H9 (cell line): ENCODE data around the gene CDYL2. TPM values are rescaled to one million over a fixed set of nuclear protein-coding genes. Genes with fewer than 3 reads are reported as not detected.

Experiments
- DNase-seq: peaks from one replicate; pipeline ENCODE4 v3.0.0-alpha.2; 2017
- H2AFZ ChIP-seq: one replicate; pipeline ENCODE4 v1.6.1; 2013; ENCODE audit warnings: mild to moderate bottlenecking, low read length, control low read depth, moderate library complexity
- H2AK5ac ChIP-seq: 2 replicates; pipeline ENCODE4 v1.6.1; 2013; ENCODE audit warnings: low read length, control low read depth, mixed read lengths; ENCODE audit not compliant: insufficient read length
- H2BK120ac ChIP-seq: one replicate; pipeline ENCODE4 v1.6.1; 2013; ENCODE audit warnings: low read depth, mild to moderate bottlenecking, low read length, control low read depth, inconsistent platforms; ENCODE audit not compliant: poor library complexity, severe bottlenecking
- H2BK12ac ChIP-seq: 2 replicates; pipeline ENCODE4 v1.6.1; 2013; ENCODE audit warnings: low read length, control low read depth, mixed read lengths, low read depth; ENCODE audit not compliant: insufficient read length
- H2BK15ac ChIP-seq: 2 replicates; pipeline ENCODE4 v1.6.1; 2013; ENCODE audit warnings: low read depth, low read length, control low read depth
- H2BK20ac ChIP-seq: one replicate; pipeline ENCODE4 v1.6.1; 2013; ENCODE audit warnings: low read depth, mild to moderate bottlenecking, low read length, control low read depth, inconsistent platforms; ENCODE audit not compliant: poor library complexity, severe bottlenecking
- H2BK5ac ChIP-seq: 2 replicates; pipeline ENCODE4 v1.6.1; 2013; ENCODE audit warnings: low read length, control low read depth, mixed read lengths; ENCODE audit not compliant: insufficient read length
- H3K14ac ChIP-seq: 2 replicates; pipeline ENCODE4 v1.6.1; 2013; ENCODE audit warnings: low read length, control low read depth; ENCODE audit not compliant: insufficient read depth
- H3K18ac ChIP-seq: 2 replicates; pipeline ENCODE4 v1.6.1; 2013; ENCODE audit warnings: low read depth, mild to moderate bottlenecking, mixed read lengths, low read length, control low read depth; ENCODE audit not compliant: insufficient read length
- H3K23ac ChIP-seq: 2 replicates; pipeline ENCODE4 v1.6.1; 2013; ENCODE audit warnings: low read length, control low read depth, mixed read lengths, low read depth; ENCODE audit not compliant: insufficient read length
- H3K23me2 ChIP-seq: 2 replicates; pipeline ENCODE4 v1.6.1; 2013; ENCODE audit warnings: low read depth, mild to moderate bottlenecking, mixed read lengths, low read length, control low read depth; ENCODE audit not compliant: insufficient read length, poor library complexity, severe bottlenecking
- H3K27ac ChIP-seq: 2 replicates; pipeline ENCODE4 v1.5.1; 2013; ENCODE audit warnings: low read length, control low read depth, mixed read lengths, low read depth; ENCODE audit not compliant: insufficient read length
- H3K27me3 ChIP-seq: 2 replicates; pipeline ENCODE4 v1.6.1; 2013; ENCODE audit warnings: low read length, control low read depth, inconsistent platforms; ENCODE audit not compliant: insufficient read depth
- H3K4ac ChIP-seq: 2 replicates; pipeline ENCODE4 v1.6.1; 2013; ENCODE audit warnings: low read depth, mild to moderate bottlenecking, control low read depth, inconsistent platforms, low read length, moderate library complexity
- H3K4me1 ChIP-seq: 2 replicates; pipeline ENCODE4 v1.6.1; 2013; ENCODE audit warnings: low read length, control low read depth, inconsistent platforms; ENCODE audit not compliant: insufficient read depth
- H3K4me2 ChIP-seq: 2 replicates; pipeline ENCODE4 v1.6.1; 2013; ENCODE audit warnings: low read length, control low read depth, mixed read lengths; ENCODE audit not compliant: insufficient read length, insufficient read depth
- H3K56ac ChIP-seq: 2 replicates; pipeline ENCODE4 v1.6.1; 2013; ENCODE audit warnings: low read depth, mild to moderate bottlenecking, mixed read lengths, low read length, control low read depth; ENCODE audit not compliant: insufficient read length
- H3K79me1 ChIP-seq: 2 replicates; pipeline ENCODE4 v1.6.1; 2013; ENCODE audit warnings: low read depth, mild to moderate bottlenecking, moderate library complexity, low read length, control low read depth, inconsistent platforms; ENCODE audit not compliant: insufficient read depth, poor library complexity, severe bottlenecking
- H3K79me2 ChIP-seq: 2 replicates; pipeline ENCODE4 v1.6.1; 2013; ENCODE audit warnings: low read length, control low read depth, inconsistent platforms; ENCODE audit not compliant: insufficient read depth
- H3K9ac ChIP-seq: 2 replicates; pipeline ENCODE4 v1.6.1; 2013; ENCODE audit warnings: low read length, control low read depth, mixed read lengths; ENCODE audit not compliant: insufficient read length; ENCODE audit errors: extremely low read depth
- H3K9me3 ChIP-seq: one replicate; pipeline ENCODE4 v1.6.1; 2013; ENCODE audit warnings: low read depth, low read length, inconsistent platforms; ENCODE audit not compliant: control insufficient read depth
- H3T11ph ChIP-seq: one replicate; pipeline ENCODE4 v1.6.1; 2013; ENCODE audit warnings: mild to moderate bottlenecking, low read length, control low read depth, inconsistent platforms
- H4K20me1 ChIP-seq: one replicate; pipeline ENCODE4 v1.6.1; 2013; ENCODE audit not compliant: control insufficient read depth, insufficient read length, insufficient read depth
- H4K5ac ChIP-seq: 2 replicates; pipeline ENCODE4 v1.6.1; 2013; ENCODE audit warnings: low read depth, mild to moderate bottlenecking, mixed read lengths, low read length, control low read depth; ENCODE audit not compliant: insufficient read length
- H4K8ac ChIP-seq: replicated peaks from 2 replicates; pipeline ENCODE4 v1.6.1; 2013; ENCODE audit warnings: low read length, control low read depth, mixed read lengths, low read depth; ENCODE audit not compliant: insufficient read length
- H4K91ac ChIP-seq: 2 replicates; pipeline ENCODE4 v1.6.1; 2013; ENCODE audit warnings: low read depth, mild to moderate bottlenecking, moderate library complexity, mixed read lengths, low read length, control low read depth; ENCODE audit not compliant: insufficient read length
- H3K27ac Mint-ChIP-seq, 3 experiments: 2 replicates in 2 of 3; 3 replicates in 1 of 3; pipeline ENCODE4 v1.8.0; 2020 to 2021; ENCODE audit warnings: mixed read lengths in 3 of 3, mild to moderate bottlenecking in 1 of 3, moderate library complexity in 1 of 3
- H3K27me3 Mint-ChIP-seq: 2 replicates; pipeline ENCODE4 v1.8.0; 2021; ENCODE audit warnings: low read depth, mild to moderate bottlenecking, moderate library complexity, mixed read lengths
- H3K36me3 Mint-ChIP-seq, 3 experiments: 2 replicates in 2 of 3; 3 replicates in 1 of 3; pipeline ENCODE4 v1.8.0; 2020 to 2021; ENCODE audit warnings: low read depth in 3 of 3, mixed read lengths in 3 of 3; ENCODE audit not compliant: insufficient read depth in 1 of 3
- H3K4me1 Mint-ChIP-seq, 2 experiments: 2 replicates each; pipeline ENCODE4 v1.8.0; 2020; ENCODE audit warnings: mixed read lengths in 2 of 2
- H3K4me3 Mint-ChIP-seq, 2 experiments: 2 replicates in 1 of 2; 3 replicates in 1 of 2; pipeline ENCODE4 v1.8.0; 2020 to 2021; ENCODE audit warnings: mild to moderate bottlenecking in 2 of 2, mixed read lengths in 2 of 2, moderate library complexity in 1 of 2
- H3K9me3 Mint-ChIP-seq, 2 experiments: 2 replicates in 1 of 2; 3 replicates in 1 of 2; pipeline ENCODE4 v1.8.0; 2020; ENCODE audit warnings: mild to moderate bottlenecking in 2 of 2, mixed read lengths in 2 of 2, moderate library complexity in 1 of 2
- WGBS: extraction: QIAGEN DNeasy Blood & Tissue Kit; methylation state at CpG from one replicate; pipeline ENCODE4 v1.1.7; 2013; ENCODE audit warnings: missing lambda C conversion rate, low lambda C conversion rate, mixed read lengths; ENCODE audit not compliant: insufficient read length; ENCODE audit errors: extremely low coverage; 5-methylcytosine and 5-hydroxymethylcytosine counted together
- total RNA-seq: library from RNA; stranded (reverse); gene quantifications from 2 replicates; pipeline ENCODE4 v1.2.1, GENCODE V29; 2021
- TF ChIP-seq, protein P1 (sequence below): fragments of 200-600 bp; sonication (generic); conservative IDR thresholded peaks from 3 replicates; pipeline ENCODE4 v1.8.0; 2021; ENCODE audit warnings: antibody characterized with exemption, mild to moderate bottlenecking

CDYL2 gene
- total RNA-seq, 1 experiment from 2014 or later, result 4.2 TPM

DNA sequence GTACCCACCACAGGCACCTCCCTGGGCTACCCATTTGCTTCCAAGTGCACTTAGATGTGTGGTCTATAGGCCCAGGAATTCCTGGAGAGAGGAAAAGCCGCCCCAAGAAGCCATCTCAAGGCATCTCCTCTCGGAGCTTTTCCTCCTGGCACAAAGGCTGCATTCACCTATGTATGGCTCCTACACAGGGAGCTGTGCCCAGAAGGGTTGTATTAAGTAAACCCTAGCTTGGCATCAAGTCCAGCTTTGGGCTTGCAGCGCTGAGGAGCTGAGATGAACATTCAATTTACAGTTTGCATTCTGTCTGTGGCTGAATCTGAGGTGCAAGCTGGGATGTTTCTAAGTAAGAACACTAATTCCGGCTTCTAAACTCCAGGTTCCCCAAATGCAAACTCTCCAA, 81.3 kb downstream of the CDYL2 start:
- Histone ChIP-seq H3K18ac (no peak overlapping the region), H4K91ac (no peak overlapping the region), H3K9me3 (no peaks in the 10 kb centered on the region)

More for the DNA sequence above, 81.3 kb downstream of the CDYL2 start:
- no peak overlapping the region for H3T11ph ChIP-seq
- H3K4me2 ChIP-seq, result no peak overlapping the region
- H2BK20ac ChIP-seq, result no peak overlapping the region
- peaks cover 9% of the 10 kb centered on the region for H3K27me3 Mint-ChIP-seq
- no peak overlapping the region for H2BK120ac ChIP-seq
- no peak overlapping the region for H2AK5ac ChIP-seq
- H2BK5ac ChIP-seq, result no peak overlapping the region
- no peak overlapping the region for H3K27ac Mint-ChIP-seq
- no CpG with 5 or more reads among the region's 4 CpGs for WGBS
- H4K5ac ChIP-seq, result no peak overlapping the region
- no peak overlapping the region for H3K56ac ChIP-seq
- H3K14ac ChIP-seq, result no peak overlapping the region
- H2BK15ac ChIP-seq, result no peak overlapping the region
- no peak overlapping the region for H3K23ac ChIP-seq
- no peak overlapping the region for H2AFZ ChIP-seq
- no peaks in the 10 kb centered on the region for H3K79me1 ChIP-seq
- H3K36me3 Mint-ChIP-seq, result peaks cover 2 to 11% (median 7%) of the 10 kb centered on the region in 3 experiments; a peak in 3 of 7 replicates
- H2BK12ac ChIP-seq, result no peak overlapping the region
- H4K20me1 ChIP-seq, result no peaks in the 10 kb centered on the region
- no peak for DNase-seq
- H3K4me1 ChIP-seq, result no peaks in the 10 kb centered on the region
- TF ChIP-seq, protein P1, sequence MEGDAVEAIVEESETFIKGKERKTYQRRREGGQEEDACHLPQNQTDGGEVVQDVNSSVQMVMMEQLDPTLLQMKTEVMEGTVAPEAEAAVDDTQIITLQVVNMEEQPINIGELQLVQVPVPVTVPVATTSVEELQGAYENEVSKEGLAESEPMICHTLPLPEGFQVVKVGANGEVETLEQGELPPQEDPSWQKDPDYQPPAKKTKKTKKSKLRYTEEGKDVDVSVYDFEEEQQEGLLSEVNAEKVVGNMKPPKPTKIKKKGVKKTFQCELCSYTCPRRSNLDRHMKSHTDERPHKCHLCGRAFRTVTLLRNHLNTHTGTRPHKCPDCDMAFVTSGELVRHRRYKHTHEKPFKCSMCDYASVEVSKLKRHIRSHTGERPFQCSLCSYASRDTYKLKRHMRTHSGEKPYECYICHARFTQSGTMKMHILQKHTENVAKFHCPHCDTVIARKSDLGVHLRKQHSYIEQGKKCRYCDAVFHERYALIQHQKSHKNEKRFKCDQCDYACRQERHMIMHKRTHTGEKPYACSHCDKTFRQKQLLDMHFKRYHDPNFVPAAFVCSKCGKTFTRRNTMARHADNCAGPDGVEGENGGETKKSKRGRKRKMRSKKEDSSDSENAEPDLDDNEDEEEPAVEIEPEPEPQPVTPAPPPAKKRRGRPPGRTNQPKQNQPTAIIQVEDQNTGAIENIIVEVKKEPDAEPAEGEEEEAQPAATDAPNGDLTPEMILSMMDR, result no peak
- H3K4ac ChIP-seq, result no peak overlapping the region
- H3K4me1 Mint-ChIP-seq, result peaks cover 4 to 7% of the 10 kb centered on the region in 2 experiments; a peak in 2 of 4 replicates
- H3K27me3 ChIP-seq, result no peaks in the 10 kb centered on the region
- H4K8ac ChIP-seq, result no peak overlapping the region
- H3K27ac ChIP-seq, result no peak overlapping the region
- H3K9me3 Mint-ChIP-seq, result peaks cover 21 to 25% of the 10 kb centered on the region in 2 experiments
- 0 out of 2 replicates have a peak, but pooled peaks cover 3% of the 10 kb centered on the region for H3K79me2 ChIP-seq
- H3K4me3 Mint-ChIP-seq, result no peak overlapping the region
- no peaks in the 10 kb centered on the region for H3K23me2 ChIP-seq
- no peak overlapping the region for H3K9ac ChIP-seq
